ENCODE measurements around the gene GJB3. TPM values are rescaled to one million over a fixed set of nuclear protein-coding genes. Genes with fewer than 3 reads are reported as not detected.
"Not testable (repeated sequence)": the region's sequence is repeated elsewhere in the genome, so short reads cannot be mapped to it uniquely, and the experiment has no call there.

GJB3 gene
- total RNA-seq, 1 donor = under 0.01 TPM

DNA sequence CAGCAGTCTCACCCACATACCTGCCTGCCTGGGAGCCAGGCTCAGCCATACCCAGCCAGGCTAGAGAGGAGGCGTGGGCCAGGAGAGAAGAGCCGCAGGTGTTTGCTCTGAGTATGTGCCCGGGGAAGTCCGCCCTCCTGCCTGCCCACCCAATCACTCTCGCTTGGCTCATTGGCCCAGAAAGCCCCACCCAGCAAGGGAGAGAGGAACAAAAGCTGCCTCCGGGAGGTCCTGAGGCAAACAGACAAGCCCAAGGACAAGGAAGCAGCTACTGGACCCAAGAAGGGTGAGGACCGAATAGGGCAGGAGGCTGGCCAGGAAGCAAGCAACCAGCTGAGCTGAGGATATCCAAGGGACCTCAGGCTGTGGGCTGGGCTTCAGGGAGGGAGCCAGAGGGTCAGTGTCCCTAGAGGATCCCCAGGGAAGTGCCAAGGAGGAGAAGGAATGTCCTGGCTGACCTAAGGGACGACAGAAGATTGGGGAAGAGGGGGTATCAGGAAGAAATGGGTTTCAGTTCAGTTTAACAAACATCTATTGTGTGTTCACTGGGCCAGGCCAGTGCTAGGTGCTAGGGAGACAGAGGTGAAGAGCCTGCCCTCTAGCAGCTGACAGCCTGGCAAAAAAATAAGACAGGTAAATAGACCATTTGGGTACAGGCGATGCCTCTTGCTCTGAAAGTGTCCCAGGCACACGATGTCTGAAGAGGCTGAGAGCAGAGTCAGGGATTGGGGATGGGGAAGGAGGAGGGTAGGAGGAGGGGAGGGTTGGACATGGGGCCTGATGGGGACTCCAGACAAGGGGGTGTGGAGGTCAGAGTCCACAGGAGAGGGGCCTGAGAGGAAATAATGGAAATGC, 21.3 kb upstream of the GJB3 start, which contains the start of gene GJB4:
GJB4 (plus strand) TSS at position 238 of the 855 bp plus-strand sequence. CDS start 1,515 bp downstream, outside the sequence.
- no peak for DNase-seq (ENCODE audit: low read depth in 2 of 3, low spot score in 2 of 3)

DNA sequence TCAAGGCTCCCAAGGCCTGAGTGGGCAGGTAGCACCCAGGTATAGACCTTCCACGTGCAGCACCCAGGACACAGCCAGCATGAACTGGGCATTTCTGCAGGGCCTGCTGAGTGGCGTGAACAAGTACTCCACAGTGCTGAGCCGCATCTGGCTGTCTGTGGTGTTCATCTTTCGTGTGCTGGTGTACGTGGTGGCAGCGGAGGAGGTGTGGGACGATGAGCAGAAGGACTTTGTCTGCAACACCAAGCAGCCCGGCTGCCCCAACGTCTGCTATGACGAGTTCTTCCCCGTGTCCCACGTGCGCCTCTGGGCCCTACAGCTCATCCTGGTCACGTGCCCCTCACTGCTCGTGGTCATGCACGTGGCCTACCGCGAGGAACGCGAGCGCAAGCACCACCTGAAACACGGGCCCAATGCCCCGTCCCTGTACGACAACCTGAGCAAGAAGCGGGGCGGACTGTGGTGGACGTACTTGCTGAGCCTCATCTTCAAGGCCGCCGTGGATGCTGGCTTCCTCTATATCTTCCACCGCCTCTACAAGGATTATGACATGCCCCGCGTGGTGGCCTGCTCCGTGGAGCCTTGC, 19.7 kb upstream of the GJB3 start:
- DNase-seq (ENCODE audit: low read depth in 2 of 3, low spot score in 2 of 3) = no peak

DNA sequence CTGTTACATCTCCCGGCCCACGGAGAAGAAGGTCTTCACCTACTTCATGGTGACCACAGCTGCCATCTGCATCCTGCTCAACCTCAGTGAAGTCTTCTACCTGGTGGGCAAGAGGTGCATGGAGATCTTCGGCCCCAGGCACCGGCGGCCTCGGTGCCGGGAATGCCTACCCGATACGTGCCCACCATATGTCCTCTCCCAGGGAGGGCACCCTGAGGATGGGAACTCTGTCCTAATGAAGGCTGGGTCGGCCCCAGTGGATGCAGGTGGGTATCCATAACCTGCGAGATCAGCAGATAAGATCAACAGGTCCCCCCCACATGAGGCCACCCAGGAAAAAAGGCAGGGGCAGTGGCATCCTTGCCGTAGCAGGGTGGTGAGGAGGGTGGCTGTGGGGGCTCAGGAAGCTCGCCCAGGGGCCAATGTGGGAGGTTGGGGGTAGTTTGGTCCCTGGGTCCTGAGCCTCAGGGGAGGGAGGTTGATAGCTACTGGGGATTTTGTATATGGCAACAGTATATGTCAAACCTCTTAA, 19.2 kb upstream of the GJB3 start:
- DNase-seq (ENCODE audit: low read depth in 2 of 3, low spot score in 2 of 3) = no peak

DNA sequence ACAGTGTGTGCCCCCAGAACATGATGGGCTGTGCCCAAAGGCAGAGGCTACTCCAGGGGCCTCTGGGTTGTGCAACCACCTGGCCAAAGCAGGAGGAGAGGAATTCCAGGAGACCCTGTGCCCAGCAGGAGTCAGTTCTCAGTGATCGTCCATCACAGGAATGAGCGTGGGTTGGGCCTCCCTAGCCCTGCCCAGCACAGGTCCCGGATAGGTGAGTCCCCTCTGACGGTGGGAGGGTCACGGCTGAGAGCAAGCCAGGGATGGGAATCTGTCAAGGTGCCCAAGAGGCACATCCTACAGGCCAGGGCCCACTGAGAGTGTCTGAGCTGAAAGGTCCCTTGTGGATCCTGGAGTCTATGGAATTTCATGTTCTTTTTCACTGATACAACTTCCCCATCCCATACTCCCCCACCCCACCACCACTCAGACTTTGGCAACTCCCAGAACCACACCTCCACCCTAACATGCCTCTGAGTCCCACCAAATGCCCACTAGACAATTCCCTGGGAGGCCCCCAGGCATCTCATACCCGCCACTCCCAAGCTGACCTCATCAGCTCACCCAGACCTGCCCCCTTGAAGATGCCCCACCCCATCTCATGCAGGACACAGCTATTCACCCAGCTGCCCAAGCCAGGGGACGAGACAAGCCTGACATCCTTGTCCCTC, 18.4 kb upstream of the GJB3 start:
- no peak for DNase-seq (ENCODE audit: low read depth in 2 of 3, low spot score in 2 of 3)

DNA sequence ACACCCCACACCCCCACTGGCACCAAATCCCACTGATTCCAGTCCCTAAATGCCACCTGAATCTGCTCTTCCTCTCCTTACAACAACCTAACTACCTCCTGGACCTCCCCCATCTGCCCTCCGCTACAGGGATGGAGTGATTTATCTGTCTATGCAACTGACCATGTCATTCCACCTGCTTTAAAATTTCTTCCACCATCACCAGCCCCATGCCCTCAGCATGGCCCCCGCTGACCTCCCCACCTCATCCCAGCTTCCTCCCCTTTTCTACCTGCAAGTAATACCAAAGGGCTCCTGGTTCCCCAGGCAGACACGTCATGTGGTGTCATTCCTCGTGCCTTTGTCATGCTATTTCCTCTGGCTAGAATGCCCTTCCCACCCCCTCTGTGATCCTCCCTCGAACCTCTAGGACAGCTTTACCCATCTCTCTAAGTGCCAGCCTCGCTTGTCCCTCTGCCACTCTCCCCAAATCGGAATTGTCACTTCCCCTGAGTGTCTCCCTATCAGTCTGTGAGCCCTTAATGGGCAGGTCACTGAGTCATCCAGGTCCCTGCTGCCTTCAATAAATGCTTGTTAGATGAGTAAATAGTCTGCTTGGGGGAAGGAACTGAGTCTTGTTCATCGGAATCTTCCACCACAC, 17.8 kb upstream of the GJB3 start:
- DNase-seq (ENCODE audit: low read depth in 2 of 3, low spot score in 2 of 3) = no peak

DNA sequence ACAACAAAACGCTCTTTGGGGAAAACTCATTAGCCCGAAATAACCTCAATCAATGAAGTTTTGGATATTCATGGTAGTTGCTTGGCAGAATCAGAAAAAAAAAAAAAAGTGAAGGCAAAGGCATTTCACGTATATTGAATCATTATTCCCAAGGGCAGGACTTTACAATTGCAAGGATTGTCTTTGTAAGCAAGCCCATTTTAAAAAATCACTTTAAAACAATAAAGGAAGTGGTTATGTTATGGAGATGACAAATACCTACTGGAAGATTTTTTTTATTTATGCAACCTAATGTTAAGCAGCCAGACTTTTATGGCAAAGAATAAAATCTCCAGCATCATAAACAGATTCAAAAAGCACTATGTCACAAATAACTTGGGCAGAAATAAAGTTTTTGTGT, 12.2 kb upstream of the GJB3 start:
- DNase-seq (ENCODE audit: low read depth in 2 of 3, low spot score in 2 of 3) = no peak

DNA sequence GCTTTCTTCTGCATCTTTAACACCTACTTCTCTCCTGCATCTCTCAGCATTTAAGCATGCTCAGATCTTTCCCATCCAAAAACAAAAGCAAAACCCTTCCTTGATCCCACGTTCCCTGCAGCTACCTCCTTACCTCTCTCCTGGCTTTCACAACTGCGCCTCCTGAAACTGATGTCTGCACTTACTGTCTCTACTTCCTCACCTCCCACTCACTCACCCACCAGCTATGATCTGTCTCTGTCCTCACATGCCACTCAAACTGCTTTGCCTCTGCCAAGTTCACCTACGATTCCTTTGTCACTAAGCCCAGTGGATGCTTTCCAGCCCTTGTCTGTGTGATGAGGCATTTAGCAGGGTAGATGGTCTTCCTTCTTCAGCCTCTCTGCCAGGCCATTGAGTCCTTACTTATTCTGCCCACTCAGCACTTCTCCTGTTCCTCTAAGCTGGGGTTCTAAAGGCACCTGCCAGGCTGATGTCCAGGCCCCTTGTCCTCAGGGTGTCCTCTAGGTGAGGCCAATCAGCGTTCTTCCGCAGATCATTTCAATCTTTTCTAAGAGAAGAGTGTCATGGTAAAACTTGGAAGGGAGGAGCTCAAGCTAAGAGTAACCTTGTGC, 10.0 kb upstream of the GJB3 start:
- DNase-seq (ENCODE audit: low read depth in 2 of 3, low spot score in 2 of 3) = no peak

DNA sequence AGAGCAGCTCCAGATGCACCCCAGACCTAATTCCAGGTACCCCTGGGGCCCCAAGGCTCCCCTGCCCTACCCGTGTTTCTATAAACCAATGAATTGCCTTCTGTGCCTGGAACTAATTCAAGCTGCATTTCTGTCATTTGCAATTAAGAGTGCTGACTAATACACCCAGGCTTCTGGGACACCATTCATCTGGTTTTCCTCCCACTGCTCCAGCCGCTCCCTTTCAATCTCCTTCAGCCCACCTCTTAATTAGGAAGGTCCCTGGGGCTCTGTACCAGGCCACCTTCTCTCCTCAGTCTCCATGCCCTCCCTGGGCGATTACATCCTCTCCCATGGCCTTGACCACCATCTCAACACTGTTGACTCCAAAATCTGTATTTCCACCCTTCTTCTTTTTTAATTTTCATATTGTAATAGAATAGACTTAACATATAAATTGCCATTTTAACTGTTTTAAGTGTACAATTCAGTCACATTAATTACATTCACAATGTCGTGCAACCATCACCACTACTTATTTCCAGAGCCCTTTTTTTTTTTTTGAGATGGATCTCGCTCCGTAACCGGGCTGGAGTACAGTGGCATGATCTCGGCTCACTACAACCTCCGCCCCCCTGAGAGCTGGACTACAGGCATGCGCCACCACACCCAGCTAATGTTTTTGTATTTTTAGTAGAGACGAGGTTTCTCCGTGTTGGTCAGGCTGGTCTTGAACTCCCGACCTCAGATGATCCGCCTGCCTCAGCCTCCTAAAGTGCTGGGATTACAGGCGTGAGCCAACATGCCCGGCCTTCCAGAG, 9.2 kb upstream of the GJB3 start:
- DNase-seq (ENCODE audit: low read depth in 2 of 3, low spot score in 2 of 3) = no peak

DNA sequence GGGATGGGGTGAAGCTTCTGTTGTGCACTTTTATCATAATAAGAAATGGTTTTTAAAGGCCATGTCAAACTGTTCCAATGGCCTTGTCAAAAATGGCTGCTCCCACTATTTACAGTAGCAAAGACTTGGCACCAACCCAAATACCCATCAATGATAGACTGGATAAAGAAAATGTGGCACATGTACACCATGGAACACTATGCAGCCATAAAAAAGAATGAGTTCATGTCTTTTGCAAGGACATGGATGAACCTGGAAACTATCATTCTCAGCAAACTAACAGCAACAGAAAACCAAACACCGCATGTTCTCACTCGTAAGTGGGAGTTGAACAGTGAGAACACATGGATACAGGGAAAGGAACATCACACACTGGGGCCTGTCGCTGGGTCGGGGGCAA, 7.9 kb upstream of the GJB3 start:
- not testable (repeated sequence) for DNase-seq (ENCODE audit: low read depth in 2 of 3, low spot score in 2 of 3)

DNA sequence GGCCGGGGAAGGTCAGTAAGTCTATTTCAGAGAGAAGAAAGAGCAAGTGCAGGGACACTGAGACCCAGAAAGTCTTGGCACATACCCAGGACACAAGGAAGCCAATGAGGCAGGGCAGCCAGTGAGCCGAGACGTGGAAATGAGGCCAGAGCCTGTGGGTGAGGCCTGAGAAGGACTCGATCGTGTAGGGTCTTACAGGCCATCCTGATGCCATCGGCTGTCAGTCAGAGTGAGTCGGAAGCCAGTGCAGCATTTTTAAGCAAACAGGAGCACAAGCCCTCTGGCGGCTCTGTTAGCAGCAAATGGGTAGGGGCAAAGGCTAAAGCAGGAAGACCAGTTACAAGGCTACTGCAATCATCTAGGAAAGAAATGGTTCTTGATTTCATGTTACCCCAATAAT, 6.1 kb upstream of the GJB3 start:
- no peak for DNase-seq (ENCODE audit: low read depth in 2 of 3, low spot score in 2 of 3)

DNA sequence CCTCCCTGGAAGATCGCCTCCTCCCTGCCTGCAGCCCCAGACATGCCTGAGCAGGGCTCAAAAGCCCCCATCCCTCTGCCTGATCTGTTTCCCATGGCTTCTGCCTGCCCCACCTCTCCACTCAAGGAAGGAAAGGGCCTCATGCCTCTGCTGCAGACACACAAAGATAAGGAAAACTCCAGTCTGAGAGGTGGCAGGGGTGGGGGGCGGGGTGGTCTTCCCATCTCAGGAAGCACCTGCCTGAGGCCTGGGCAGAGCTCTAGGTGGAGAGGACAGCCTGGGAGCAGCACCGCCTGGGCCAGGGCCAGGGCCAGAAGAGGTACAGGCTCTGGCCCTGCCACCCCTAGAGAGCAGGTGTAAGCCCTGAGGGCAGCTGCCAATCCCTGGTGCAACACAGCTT, 4.1 kb upstream of the GJB3 start:
- no peak for DNase-seq (ENCODE audit: low read depth in 2 of 3, low spot score in 2 of 3)

DNA sequence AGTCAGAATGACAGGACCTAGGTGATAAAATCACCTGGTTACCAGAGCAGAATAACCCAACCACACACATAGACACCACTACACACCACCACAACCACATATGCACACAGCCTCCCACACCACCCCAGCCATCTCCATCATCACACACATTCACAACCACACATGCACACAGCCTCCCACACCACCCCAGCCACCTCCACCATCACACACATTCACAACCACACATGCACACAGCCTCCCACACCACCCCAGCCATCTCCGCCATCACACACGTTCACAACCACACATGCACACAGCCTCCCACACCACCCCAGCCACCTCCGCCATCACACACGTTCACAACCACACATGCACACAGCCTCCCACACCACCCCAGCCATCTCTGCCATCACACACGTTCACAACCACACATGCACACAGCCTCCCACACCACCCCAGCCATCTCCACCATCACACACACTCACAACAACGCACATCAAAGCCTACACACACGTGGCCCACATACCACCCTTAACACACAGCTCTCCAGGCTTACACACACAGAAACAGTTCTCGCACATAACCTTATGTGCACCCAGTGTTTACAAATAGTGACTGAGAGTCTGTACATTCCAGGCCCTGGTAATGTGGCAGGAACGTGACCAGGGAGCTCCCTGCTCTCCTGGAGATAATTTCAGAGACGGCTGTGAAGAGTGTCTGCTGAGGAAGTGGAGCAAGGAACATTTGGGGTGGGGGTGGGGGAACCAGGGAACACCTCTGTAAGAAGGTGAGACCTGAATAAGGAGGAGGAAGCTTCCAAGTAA, 3.3 kb upstream of the GJB3 start:
- no peak for DNase-seq (ENCODE audit: low read depth in 2 of 3, low spot score in 2 of 3)

DNA sequence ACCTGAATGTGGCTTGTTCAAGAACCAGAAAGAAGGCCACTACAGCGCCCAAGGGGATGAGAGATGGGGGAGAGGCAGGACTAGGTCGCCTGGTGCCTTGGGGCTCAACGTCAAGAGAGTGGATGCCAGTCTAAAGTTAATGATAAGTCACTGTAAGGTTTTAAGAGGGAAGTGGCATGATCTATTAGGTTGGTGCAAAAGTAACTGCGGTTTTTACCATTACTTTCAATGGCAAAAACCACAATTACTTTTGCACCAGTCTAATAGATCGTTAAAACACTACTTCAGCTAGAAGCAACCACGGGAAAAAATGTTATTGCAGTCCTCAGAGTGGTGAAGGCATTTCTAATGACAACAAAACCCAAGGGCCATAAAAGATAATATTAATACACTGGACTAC, 2.6 kb upstream of the GJB3 start:
- no peak for DNase-seq (ENCODE audit: low read depth in 2 of 3, low spot score in 2 of 3)

DNA sequence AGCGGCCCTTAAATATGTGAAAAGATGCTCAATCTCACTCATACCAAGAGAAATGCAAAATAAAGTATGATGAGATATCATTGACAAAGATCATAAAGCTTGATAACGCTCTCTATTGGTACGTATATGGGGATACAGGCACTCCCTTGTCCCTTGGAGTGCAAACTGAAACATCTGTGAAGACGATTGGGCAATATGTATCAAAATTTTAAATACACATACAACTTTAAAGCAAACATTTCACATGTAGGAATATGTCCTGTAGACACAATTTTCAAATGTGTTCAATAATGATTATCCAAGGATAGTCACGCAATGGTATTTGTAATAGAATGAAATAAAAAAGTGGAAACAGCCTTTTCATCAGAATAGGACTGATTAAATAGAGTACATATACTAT, 2.0 kb upstream of the GJB3 start:
- no peak for DNase-seq (ENCODE audit: low read depth in 2 of 3, low spot score in 2 of 3)

DNA sequence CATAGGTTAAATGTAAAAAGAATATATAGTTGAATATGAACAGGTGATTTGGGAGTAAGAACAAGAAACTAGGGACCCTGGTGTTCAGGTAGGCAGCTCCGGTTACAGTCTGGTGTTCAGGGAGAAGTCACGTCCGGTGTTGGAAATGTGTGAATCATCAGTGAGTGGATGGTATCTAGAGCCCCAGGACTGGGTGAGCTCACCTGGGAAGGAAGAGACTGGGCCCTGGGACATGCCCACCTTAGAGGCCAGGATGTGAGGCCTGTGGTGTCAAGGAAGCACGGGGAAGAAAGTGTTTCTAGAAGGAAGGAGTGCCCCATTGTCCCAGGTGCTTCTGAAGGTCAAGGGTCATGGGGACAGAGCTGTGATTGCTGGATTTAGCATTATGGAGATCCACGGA, 1.5 kb upstream of the GJB3 start:
- DNase-seq (ENCODE audit: low read depth in 2 of 3, low spot score in 2 of 3) = no peak

DNA sequence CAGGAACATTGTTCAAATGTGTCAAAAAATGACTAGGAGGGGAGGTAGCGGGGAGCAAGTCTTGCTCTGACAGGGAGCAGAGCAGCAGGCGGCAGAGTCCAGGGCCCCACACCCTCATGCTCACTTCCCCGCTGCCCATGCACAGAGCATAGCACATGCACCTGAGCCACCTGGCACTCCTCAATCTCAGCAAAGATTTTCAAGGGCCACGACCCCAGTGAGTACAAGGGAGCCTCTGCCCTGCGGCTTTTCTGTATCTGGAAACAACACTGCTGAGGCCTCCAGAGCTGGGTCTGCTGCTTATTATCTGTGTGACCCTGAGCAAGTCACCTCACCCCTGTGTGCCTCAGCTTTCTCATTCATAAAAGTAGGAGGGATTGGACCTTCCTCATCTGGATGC, 1.1 kb upstream of the GJB3 start:
- no peak for DNase-seq (ENCODE audit: low read depth in 2 of 3, low spot score in 2 of 3)

DNA sequence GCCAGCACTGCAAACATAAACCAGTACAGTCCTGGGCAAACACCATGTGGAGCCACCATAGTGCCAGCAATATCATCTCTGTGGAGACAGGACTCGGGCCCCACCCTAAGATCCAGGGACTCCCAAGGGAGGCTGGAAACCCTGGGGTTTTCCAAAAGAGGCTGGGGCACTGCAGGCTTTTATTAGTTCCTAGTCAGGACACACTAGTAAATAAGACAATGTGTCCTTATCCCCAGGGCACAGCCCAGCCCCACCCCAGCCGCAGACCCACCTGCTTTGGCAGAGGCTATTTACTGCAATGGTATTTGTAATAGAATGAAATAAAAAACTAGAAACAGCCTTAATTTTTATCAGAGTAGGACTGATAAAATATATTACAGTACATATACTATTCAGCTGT, 486 bp upstream of the GJB3 start:
- no peak for DNase-seq (ENCODE audit: low read depth in 2 of 3, low spot score in 2 of 3)

DNA sequence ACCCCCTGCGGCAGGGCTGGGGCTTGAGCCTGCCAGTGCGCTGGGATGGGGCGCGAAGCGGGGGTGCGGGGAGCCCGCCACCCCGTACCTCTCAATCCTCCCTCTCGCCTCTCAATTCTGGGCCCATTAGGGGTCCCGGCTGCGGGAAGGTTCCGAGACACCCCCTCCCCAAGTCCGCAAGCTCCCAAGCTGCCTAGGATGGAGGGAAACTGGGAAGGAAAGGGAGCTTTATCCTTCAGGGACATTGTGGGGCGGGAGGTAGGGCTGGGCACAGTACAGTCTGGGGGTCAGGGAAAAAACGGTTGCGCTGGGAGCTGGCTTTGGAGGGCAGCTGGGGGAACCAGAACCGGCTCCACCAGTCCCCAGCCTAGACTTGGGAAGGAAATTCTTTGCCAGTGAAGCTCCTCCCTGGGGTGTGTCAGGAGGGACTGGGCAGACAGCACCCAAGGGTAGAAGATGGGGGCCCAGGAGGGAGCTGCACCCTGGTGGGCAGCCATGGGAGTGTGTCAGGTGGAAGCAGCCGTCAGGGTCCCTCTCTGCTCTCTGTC, 904 bp downstream of the GJB3 start:
- DNase-seq (ENCODE audit: low read depth in 2 of 3, low spot score in 2 of 3) = no peak

DNA sequence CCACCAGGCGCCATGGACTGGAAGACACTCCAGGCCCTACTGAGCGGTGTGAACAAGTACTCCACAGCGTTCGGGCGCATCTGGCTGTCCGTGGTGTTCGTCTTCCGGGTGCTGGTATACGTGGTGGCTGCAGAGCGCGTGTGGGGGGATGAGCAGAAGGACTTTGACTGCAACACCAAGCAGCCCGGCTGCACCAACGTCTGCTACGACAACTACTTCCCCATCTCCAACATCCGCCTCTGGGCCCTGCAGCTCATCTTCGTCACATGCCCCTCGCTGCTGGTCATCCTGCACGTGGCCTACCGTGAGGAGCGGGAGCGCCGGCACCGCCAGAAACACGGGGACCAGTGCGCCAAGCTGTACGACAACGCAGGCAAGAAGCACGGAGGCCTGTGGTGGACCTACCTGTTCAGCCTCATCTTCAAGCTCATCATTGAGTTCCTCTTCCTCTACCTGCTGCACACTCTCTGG, 3.8 kb downstream of the GJB3 start:
- DNase-seq (ENCODE audit: low read depth in 2 of 3, low spot score in 2 of 3) = no peak

Data from hematopoietic multipotent progenitor cell (in vitro differentiated cells).